ENCODE data around the gene PIK3R6. TPM values are rescaled to one million over a fixed set of nuclear protein-coding genes. Genes with fewer than 3 reads are reported as not detected.

PIK3R6 gene
- total RNA-seq, 1 experiment from 2014 or later: not detected

DNA sequence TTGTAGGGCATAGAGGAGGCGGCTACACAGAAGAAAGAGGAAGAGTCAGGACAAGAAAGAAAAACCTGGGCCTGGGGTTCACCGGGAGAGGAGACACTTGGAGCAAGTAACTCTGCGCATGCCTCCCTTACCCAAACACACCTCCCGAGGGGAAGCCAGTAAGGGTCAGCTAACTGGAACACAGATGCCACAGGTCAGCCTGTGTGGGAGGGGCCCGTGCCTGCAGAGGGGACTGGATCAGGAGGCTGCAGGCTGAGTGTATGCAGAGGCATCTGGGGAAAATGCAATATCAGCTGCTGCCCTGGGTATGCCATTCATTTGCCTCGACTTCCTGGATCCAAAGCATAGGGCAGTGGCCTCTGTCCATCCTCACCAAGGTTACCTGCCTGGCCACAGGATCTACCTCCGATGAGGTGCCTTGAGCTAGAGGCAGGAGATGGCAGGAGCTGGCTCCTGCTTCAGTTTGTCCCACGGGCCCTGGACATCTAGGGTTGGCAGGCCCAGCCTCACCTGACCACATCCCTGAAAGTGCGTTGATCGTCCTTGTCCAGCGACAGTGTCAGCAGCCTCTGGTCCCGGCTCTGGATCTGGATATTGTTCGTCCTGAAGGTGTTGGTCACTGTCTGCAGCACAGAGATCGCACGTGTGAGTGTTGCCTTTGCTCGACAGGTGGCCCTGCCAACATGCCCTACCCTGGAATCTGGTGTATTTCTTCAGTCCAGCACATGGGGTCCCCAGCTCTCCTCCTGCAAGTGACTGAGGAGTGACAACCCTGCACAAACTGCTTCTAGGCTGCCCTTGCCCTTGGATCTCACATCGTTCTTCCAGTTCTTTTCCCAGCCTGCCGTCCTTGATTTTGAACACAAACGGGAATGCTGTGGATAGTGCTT is 63.7 kb downstream of the PIK3R6 start:
- no peaks in the 10 kb centered on the region for H3K9me3 ChIP-seq (ENCODE audit: low read length)
- CTCF ChIA-PET: no interaction called here
- H3K36me3 ChIP-seq (ENCODE audit: low read depth, low read length): no peaks in the 10 kb centered on the region
- no peak overlapping the region for H3K27ac ChIP-seq (ENCODE audit: low read length)
- no TSS peak for BruUV-seq (replicated peaks)
- POLR2A ChIA-PET (ENCODE audit: unreplicated experiment): no interaction called here
- no peak overlapping the region for H2AFZ ChIP-seq (ENCODE audit: low read length)
- 0 out of 2 replicates have a peak, but pooled peaks cover 2% of the 10 kb centered on the region for H3K27me3 ChIP-seq (ENCODE audit: low read length)
- no peaks in the 10 kb centered on the region for H4K20me1 ChIP-seq (ENCODE audit: low read length)
- no peaks in the 10 kb centered on the region for H3K9me2 ChIP-seq (replicated peaks; ENCODE audit: low read length)
- no peak overlapping the region for H3K9ac ChIP-seq (ENCODE audit: low read length)
- ATAC-seq: no peak
- no peaks in the 10 kb centered on the region for H3K79me2 ChIP-seq (ENCODE audit: low read length)
- no peaks in the 10 kb centered on the region for H3F3A ChIP-seq (ENCODE audit: low read length, unreplicated experiment)
- intact Hi-C loops (cut with micrococcal nuclease): no loop called here
- no peak overlapping the region for H3K4me2 ChIP-seq (ENCODE audit: low read length)
- no peak overlapping the region for H3K4me3 ChIP-seq (ENCODE audit: low read length)
- no peak for DNase-seq
- H3K4me1 ChIP-seq (ENCODE audit: insufficient read depth, low read length): no peaks in the 10 kb centered on the region
- TF ChIP-seq, protein P1, sequence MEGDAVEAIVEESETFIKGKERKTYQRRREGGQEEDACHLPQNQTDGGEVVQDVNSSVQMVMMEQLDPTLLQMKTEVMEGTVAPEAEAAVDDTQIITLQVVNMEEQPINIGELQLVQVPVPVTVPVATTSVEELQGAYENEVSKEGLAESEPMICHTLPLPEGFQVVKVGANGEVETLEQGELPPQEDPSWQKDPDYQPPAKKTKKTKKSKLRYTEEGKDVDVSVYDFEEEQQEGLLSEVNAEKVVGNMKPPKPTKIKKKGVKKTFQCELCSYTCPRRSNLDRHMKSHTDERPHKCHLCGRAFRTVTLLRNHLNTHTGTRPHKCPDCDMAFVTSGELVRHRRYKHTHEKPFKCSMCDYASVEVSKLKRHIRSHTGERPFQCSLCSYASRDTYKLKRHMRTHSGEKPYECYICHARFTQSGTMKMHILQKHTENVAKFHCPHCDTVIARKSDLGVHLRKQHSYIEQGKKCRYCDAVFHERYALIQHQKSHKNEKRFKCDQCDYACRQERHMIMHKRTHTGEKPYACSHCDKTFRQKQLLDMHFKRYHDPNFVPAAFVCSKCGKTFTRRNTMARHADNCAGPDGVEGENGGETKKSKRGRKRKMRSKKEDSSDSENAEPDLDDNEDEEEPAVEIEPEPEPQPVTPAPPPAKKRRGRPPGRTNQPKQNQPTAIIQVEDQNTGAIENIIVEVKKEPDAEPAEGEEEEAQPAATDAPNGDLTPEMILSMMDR (conservative IDR thresholded peaks at IDR 0.05; ENCODE audit: low read depth, low read length): no peak
- TF ChIP-seq EZH2 (IDR thresholded peaks at IDR 0.05; ENCODE audit: low read length, unreplicated experiment) (no peak), EZH2phosphoT487 (IDR thresholded peaks at IDR 0.05; ENCODE audit: borderline replicate concordance, low read length) (no peak)

DNA sequence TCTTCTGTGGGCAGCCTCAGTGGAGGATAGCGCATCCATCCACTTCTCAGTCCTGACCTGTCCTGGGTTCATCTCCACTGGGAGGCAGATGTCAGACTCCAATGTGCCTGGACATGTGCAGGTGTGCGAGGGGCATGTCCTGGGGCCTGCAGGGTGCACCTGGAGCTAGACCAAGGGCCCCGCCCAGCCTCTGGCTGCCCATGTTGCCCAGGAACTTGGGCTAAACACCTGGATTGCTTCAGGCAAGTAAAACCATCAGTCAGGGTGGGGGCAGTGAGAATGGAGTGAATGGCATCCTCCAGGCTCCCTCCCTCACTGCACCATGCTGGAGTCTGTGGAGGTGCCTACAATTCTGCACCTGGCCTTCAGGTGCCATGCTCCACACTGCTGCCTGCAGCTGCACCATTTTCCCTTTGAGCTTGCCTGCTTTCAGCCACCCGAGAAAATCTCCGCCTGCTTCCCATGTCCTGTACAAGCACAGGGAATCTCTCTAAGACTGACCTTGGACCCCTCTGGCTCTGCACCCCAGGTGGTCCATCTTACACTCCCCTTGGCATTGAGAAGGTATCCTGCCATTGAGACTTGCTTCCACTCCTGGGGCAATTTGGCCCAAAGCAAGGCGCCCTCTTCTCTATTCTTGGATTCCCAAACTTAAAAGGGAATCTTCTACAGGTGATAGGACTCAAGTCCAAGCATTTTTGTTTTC is 66.2 kb downstream of the PIK3R6 start:
- H3K36me3 ChIP-seq (ENCODE audit: low read depth, low read length): no peaks in the 10 kb centered on the region
- BruUV-seq (replicated peaks): no TSS peak
- DNase-seq (no peak), ATAC-seq (no peak)
- H3K27me3 ChIP-seq (ENCODE audit: low read length): 0 out of 2 replicates have a peak, but pooled peaks cover 4% of the 10 kb centered on the region
- no peak overlapping the region for H3K4me2 ChIP-seq (ENCODE audit: low read length)
- no peaks in the 10 kb centered on the region for H3F3A ChIP-seq (ENCODE audit: low read length, unreplicated experiment)
- no peak for TF ChIP-seq EZH2phosphoT487 (IDR thresholded peaks at IDR 0.05; ENCODE audit: borderline replicate concordance, low read length)
- TF ChIP-seq EZH2 (IDR thresholded peaks at IDR 0.05; ENCODE audit: low read length, unreplicated experiment): no peak
- TF ChIP-seq, protein P1 (conservative IDR thresholded peaks at IDR 0.05; ENCODE audit: low read depth, low read length): no peak
- no peak overlapping the region for H3K9ac ChIP-seq (ENCODE audit: low read length)
- H3K4me3 ChIP-seq (ENCODE audit: low read length): no peak overlapping the region
- no peaks in the 10 kb centered on the region for H4K20me1 ChIP-seq (ENCODE audit: low read length)
- ChIA-PET CTCF (no interaction called here), POLR2A (ENCODE audit: unreplicated experiment) (no interaction called here)
- H3K79me2 ChIP-seq (ENCODE audit: low read length): no peaks in the 10 kb centered on the region
- no peaks in the 10 kb centered on the region for H3K4me1 ChIP-seq (ENCODE audit: insufficient read depth, low read length)
- no peak overlapping the region for H2AFZ ChIP-seq (ENCODE audit: low read length)
- H3K9me3 ChIP-seq (ENCODE audit: low read length): no peaks in the 10 kb centered on the region
- intact Hi-C loops (cut with micrococcal nuclease): no loop called here
- H3K9me2 ChIP-seq (replicated peaks; ENCODE audit: low read length): no peaks in the 10 kb centered on the region
- no peak overlapping the region for H3K27ac ChIP-seq (ENCODE audit: low read length)

All from PC-3 (cell line).